HG02970 (cell line): Measurements from ENCODE around the gene GRK5.
A peak's percentile ranks its signal among the peaks of the same experiment; 100 is the strongest.

Experiments used
- ATAC-seq: cut with Tn5 transposase; IDR thresholded peaks from one replicate; pipeline ENCODE4 v1.9.1; 2021; ENCODE audit warnings: mild to moderate bottlenecking, moderate library complexity, moderate number of reproducible peaks; ENCODE audit not compliant: unreplicated experiment, low FRiP score

Gene GRK5

GRCh38 chr10:119290301-119291048 is 83.1 kb downstream of the GRK5 start:
- ATAC-seq = no peak

GRCh38 chr10:119291223-119291900 is 84.0 kb downstream of the GRK5 start:
- no peak for ATAC-seq

- no peak for ATAC-seq
Observed at GRCh38 chr10:119292968-119293760, 85.8 kb downstream of the GRK5 start.

GRCh38 chr10:119296703-119297102 is 89.3 kb downstream of the GRK5 start:
- ATAC-seq = no peak

- no peak for ATAC-seq
Observed at GRCh38 chr10:119297207-119297968, 90.0 kb downstream of the GRK5 start.

GRCh38 chr10:119298810-119299209 is 91.4 kb downstream of the GRK5 start:
- ATAC-seq = no peak

GRCh38 chr10:119299531-119299930 is 92.2 kb downstream of the GRK5 start:
- no peak for ATAC-seq

- ATAC-seq = no peak
Observed at GRCh38 chr10:119301397-119301796, 94.0 kb downstream of the GRK5 start.

- no peak for ATAC-seq
Observed at GRCh38 chr10:119302172-119302571, 94.8 kb downstream of the GRK5 start.

- no peak for ATAC-seq
Observed at GRCh38 chr10:119302591-119303253, 95.4 kb downstream of the GRK5 start.

DNA sequence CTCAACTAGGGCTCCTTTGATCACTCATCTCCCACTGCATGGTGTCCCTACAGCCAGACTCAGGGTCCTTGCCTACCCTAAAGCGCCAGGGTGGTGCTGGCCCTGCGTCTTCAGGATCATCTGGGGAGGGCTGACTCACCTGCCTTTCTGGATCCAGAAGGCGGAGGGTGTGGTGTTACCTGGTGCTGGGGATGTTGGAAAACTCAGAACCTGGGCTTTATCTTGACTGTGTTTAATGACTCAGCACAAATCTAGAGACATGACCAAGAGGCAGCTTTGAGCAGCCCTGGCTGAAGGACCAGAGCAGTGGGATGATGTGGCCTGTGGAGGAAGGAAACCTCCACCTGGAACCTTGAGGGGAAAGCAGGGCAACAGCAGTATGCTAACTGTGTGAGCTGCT is 96.5 kb downstream of the GRK5 start:
- ATAC-seq = no peak

DNA sequence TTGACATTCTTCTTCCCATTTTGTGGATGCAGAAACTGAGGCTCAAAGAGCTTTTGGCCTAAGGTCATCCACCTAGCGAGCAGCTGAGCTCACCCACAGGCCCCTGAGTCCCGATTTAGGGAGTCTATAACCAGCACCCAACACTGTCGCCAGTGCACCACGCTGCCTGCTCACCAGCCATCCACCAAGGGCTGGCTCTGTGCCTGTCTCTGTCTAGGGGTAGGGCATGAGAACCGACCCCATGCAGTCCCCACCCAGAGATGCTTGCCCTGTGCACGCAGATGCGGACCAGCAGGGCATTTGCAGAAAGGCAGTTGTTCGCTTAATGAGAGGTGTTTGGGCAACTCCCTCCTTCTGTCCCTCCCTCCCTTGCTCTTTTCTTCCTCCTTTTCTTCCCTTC is 97.2 kb downstream of the GRK5 start:
- no peak for ATAC-seq

DNA sequence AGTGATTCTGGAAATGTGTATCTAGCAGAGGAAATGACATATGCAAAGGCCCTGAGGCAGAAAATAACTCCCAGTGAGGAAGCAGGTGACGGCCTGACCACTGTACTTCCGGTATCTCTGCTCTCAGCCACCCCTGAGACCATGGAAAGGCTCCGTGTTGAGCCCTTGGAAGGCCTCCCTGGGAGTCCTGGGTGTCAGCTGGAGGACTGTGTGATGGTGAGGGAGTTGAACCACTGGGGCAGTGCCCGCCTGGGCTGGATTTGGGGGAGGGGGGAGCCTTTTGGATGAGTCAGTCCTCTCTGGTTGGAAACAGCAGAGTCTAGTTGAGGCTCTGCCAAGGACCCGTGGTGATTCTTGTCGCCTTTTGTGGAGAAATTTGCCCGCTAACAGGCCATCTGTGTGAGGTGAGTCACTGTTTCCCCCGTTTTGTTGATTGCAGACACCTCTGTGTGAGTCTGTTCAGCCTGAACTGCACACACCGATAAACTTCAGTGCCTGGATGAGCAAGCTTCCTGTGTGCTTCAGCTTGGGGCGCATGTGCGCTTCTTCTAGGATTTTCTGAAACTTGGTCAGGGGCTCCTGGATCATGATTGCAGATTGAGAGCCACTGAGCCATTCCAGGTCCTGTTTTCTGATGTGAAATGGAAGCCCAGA is 98.6 kb downstream of the GRK5 start:
- peak; percentile 46 for ATAC-seq

DNA sequence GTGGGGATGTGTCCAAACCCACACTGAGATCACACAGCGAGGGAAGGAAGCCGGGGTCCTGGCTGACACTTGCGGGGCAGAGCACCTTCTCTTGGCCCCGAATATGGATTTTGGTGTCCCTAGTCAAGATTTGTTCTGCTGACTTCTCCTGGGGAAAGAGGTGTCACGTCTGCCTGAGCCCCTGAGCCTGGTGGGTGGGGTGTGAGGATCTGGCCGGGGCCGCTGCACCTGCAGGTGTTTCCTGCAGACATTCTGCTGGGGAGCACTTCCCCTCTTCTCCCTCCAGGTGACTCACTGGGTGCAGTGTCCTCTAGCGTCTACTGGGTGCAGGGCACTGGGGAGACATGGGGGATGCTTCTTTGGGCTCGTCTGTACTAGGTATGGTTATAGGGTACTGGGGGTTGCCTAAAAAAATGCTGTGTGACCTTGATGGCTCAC is 99.2 kb downstream of the GRK5 start:
- ATAC-seq = peak; percentile 44

GRCh38 chr10:119306986-119307392 is 99.6 kb downstream of the GRK5 start:
- no peak for ATAC-seq

DNA sequence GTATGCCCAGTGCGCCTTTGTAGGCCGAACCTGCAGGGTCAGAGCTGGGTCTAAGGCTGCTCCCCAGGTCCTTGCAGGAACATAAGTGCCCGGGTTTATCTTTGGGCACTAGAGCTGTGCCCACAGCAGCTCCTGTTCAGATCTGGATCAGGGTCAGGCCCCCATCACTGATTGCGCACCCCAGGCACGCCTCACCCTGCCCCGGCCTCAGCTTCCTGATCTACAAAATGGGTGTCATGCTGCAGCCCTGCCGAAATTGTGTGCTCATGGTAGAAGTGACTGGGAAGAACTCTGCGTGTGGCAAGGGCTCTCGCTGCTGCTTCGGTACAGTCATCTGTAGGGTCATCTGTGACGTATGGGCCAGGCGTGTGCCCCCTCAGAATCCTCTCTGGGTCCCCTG is 100.7 kb downstream of the GRK5 start:
- no peak for ATAC-seq

DNA sequence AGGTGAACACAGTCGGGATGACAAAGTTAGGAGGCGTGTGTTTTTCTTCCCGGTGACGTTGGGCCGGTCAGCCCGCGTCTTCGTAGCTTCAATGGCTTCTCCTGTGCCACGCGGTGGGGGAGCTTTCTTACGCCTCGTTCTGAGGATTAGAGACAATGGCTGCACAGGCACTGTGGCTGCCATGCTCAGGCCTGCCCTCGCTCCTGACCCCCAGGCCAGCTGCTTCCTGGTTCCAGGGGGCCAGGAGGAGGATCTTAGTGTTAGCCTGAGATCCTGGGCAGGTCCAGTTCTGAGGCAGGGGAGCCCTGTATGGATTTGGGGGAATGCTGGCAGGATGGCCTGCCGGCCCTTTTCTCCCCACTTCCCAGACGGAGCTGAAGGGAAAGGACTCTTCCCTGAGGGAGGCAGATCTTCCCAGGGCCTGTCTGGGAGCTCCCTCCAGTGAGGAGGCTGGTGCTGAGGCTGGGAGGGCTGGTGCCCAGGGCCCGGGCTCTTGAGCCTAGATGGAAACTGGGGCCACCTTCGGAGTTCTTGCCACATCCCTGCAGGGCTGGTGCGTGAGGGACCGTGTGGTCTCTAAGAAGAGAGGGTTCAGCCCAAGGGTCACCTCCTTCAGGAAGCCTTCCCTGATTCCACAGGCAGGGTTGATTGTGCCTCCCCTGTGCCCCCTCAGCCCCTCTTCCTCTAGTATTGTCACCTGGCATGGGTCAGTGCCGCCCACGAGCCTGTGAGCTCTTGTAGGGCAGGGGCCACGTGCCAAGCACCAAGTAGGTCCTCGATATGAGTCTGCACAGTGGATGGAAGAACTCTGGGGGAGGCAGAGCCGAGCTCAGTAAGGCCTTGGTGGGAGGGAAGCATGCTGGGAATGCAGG is 101.4 kb downstream of the GRK5 start:
- ATAC-seq = no peak

- ATAC-seq = no peak
Observed at GRCh38 chr10:119309423-119309770, 102.0 kb downstream of the GRK5 start.

GRCh38 chr10:119310806-119311205 is 103.4 kb downstream of the GRK5 start:
- ATAC-seq = no peak
